ENCODE data around the gene PKIB.

Gene PKIB

DNA sequence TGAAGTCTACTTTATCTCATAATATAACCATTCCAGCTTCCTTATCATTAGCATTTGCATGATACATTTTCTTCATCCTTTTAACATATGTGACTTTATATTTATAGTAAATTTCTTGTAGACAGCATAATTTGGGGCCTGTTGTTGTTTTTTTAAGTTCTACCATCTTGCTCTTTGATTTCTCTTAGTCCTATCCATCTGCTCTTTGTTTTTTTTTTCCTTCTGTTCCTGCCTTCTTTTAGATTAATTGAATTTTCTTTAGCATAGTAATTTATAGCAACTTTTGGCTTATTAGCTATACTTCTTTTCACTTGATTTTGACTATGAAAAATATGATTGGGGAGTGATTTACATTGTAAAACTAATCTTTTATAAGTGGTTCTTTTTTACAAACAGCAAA, 150.1 kb downstream of the PKIB start:
- DNase-seq (ENCODE audit: low read depth), result no peak
- H3K4me3 ChIP-seq (ENCODE audit: low read depth, low read length), result no peak overlapping the region
- TF ChIP-seq, protein P1, sequence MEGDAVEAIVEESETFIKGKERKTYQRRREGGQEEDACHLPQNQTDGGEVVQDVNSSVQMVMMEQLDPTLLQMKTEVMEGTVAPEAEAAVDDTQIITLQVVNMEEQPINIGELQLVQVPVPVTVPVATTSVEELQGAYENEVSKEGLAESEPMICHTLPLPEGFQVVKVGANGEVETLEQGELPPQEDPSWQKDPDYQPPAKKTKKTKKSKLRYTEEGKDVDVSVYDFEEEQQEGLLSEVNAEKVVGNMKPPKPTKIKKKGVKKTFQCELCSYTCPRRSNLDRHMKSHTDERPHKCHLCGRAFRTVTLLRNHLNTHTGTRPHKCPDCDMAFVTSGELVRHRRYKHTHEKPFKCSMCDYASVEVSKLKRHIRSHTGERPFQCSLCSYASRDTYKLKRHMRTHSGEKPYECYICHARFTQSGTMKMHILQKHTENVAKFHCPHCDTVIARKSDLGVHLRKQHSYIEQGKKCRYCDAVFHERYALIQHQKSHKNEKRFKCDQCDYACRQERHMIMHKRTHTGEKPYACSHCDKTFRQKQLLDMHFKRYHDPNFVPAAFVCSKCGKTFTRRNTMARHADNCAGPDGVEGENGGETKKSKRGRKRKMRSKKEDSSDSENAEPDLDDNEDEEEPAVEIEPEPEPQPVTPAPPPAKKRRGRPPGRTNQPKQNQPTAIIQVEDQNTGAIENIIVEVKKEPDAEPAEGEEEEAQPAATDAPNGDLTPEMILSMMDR (IDR thresholded peaks at IDR 0.05; ENCODE audit: insufficient read depth, low read depth, low read length, missing control alignments), result no peak

DNA sequence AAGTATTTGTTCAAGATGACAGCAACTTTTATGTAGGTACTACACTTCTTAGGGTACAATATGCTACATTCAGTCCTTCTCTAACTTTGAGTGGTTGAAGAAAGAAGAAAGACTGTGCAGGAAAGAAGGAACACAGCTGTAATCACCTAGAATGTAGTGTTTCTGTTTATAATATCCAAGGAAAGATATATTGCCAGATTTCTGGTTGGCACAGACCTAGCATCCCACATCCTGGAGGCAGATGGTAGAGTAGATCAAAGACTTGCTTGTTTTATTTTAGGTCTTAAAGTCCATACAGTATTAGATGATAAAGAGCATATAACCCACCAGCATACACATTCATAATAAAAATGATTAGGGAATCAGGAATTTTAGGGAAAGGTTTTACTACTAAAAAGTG, 156.1 kb downstream of the PKIB start:
- TF ChIP-seq, protein P1 (IDR thresholded peaks at IDR 0.05; ENCODE audit: insufficient read depth, low read depth, low read length, missing control alignments), result no peak
- DNase-seq (ENCODE audit: low read depth), result no peak
- no peak overlapping the region for H3K4me3 ChIP-seq (ENCODE audit: low read depth, low read length)

DNA sequence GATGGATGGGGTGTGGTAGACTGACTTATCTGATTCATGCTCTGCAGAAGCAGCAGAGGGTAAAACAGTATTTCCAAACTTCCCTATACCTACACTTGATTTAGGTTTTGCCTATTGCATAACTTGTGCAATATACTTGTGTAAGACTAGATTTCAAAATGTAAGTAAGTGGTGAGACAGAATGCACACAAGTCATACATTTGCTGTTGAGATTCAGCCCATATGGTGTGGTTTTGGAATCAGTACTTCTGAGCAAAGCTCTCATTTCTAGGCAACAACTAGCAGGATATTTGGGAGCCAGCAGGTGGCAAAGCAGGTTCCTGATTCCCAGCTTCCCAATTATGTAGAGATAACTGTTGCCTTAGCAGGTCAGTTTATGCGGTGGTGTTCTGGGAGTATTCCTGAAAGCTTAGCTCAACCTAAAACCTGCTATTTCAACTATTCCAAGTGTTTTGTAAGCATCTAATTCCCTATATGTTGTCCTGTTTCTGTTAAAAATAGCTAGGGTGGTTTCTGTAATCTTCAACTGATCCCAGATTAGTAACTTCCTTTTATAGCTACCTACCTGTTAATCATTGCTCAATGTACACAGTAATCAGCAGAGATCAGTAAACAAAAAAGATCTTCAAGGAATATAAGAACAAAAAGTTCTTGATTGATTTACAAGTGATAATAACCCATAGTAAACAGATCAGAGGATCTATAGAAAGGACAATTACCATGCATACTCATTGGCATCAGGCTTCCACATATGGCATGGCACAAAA, 160.8 kb downstream of the PKIB start:
- TF ChIP-seq, protein P1 (IDR thresholded peaks at IDR 0.05; ENCODE audit: insufficient read depth, low read depth, low read length, missing control alignments), result no peak
- no peak for DNase-seq (ENCODE audit: low read depth)
- no peak overlapping the region for H3K4me3 ChIP-seq (ENCODE audit: low read depth, low read length)

DNA sequence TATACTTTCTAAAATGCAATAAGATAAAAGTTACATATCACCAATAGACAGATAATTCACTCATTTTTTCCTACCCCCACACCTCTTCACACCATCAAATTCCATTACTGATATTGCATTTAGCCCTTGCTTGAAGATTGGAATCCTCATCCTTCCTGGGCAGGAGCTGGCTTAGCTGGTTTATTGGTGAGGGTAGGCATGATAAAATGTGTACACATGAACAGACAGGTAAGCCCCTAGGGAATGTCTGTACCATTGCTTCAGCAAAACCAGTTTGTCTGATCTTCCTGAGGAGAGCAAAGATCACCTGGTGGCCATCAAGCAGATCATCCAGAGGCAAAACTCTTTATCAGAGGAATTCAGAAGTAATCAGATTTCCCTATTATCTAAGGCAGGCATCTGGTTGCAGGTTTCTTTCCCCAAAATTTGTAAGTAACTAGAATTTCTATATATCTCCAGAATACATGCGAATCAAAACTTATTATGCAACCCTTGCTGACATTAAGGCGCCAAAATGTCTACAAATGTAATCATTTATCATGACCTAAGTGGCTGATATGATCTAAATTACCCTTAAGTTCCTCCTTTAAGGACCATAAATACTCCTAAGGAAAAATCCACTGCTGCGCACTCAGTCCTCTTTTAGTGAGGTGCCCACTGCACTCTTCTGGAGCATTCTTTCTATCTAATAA, 162.7 kb downstream of the PKIB start:
- no peak overlapping the region for H3K4me3 ChIP-seq (ENCODE audit: low read depth, low read length)
- TF ChIP-seq, protein P1 (IDR thresholded peaks at IDR 0.05; ENCODE audit: insufficient read depth, low read depth, low read length, missing control alignments), result no peak
- DNase-seq (ENCODE audit: low read depth), result no peak
